Transverse colon (tissue), 4 donors: ENCODE data around the gene DNER. TPM values are rescaled to one million over a fixed set of nuclear protein-coding genes. Genes with fewer than 3 reads are reported as not detected.

Source experiments
- DNase-seq: peaks from one replicate; pipeline ENCODE4 v3.0.0-alpha.2; 2019
- H3K27ac ChIP-seq, 4 donors: fragments of 200-600 bp; sonication (generic); 2 replicates each; pipeline ENCODE4 v1.5.1; 2016 to 2018; ENCODE audit warnings: inconsistent platforms in 4 of 4
- H3K27me3 ChIP-seq: fragments of 200-600 bp; sonication (generic); 2 replicates; pipeline ENCODE4 v1.5.1; 2017; ENCODE audit warnings: inconsistent platforms
- H3K36me3 ChIP-seq, 4 donors: fragments of 200-600 bp; sonication (generic); 2 replicates each; pipeline ENCODE4 v1.5.1; 2017 to 2019; ENCODE audit warnings: inconsistent platforms in 4 of 4
- H3K4me1 ChIP-seq, 4 donors: fragments of 200-600 bp; sonication (generic); 2 replicates each; pipeline ENCODE4 v1.5.1; 2017 to 2020; ENCODE audit warnings: inconsistent platforms in 4 of 4
- H3K4me3 ChIP-seq, 4 donors: fragments of 200-600 bp; sonication (generic); 1 replicate in 1 of 4; 2 replicates in 3 of 4; pipeline versions ENCODE4 v1.5.1 to v1.6.1; 2017 to 2019; ENCODE audit warnings: inconsistent platforms in 4 of 4
- H3K9me3 ChIP-seq, 2 donors: fragments of 200-600 bp; sonication (generic); 2 replicates each; pipeline ENCODE4 v1.5.1; 2017 to 2019; ENCODE audit warnings: inconsistent platforms in 2 of 2
- CTCF ChIP-seq, 5 experiments: fragments of 200-600 bp in 3 of 5; fragments of 450-650 bp in 2 of 5; sonication (generic) in 3 of 5; IDR thresholded peaks; 1 replicate in 2 of 5; 2 replicates in 3 of 5; pipeline ENCODE4 v1.5.1; 2016 to 2017; ENCODE audit warnings: antibody characterized with exemption in 5 of 5, inconsistent platforms in 3 of 5, mild to moderate bottlenecking in 2 of 5, moderate library complexity in 1 of 5
- EP300 ChIP-seq: sonication (generic); formaldehyde crosslinking; IDR thresholded peaks from one replicate; pipeline ENCODE4 v1.6.1; 2017; ENCODE audit warnings: antibody characterized with exemption, low read depth
- POLR2A ChIP-seq: fragments of 450-650 bp; IDR thresholded peaks from one replicate; pipeline ENCODE4 v1.6.1; 2016; ENCODE audit warnings: antibody characterized with exemption, mild to moderate bottlenecking, moderate library complexity
- POLR2AphosphoS5 ChIP-seq, 3 donors: sonication (generic); formaldehyde crosslinking; IDR thresholded peaks; one replicate each; pipeline ENCODE4 v1.6.1; 2016; ENCODE audit warnings: antibody characterized with exemption in 3 of 3
- WGBS, 2 donors: methylation state at CpG; one replicate each; pipeline ENCODE4 v1.1.5; 2018; ENCODE audit warnings: low coverage in 1 of 2; 5-methylcytosine and 5-hydroxymethylcytosine counted together
- in situ Hi-C, 4 donors: fragments of 200-750 bp; cut with MboI; loops; one replicate each; pipeline versions ENCODE4 v1.15.0 to v1.15.1; 2017; ENCODE audit warnings: low sequenced_read_pairs in 3 of 4, low pct_ligation_motif_present in 1 of 4, low pct_unique_long_range_greater_than_20kb in 1 of 4
- intact Hi-C: fragments of 100-400 bp; cut with DNase I; formaldehyde crosslinking; loops from one replicate; pipeline ENCODE4 v1.15.1; 2023; ENCODE audit warnings: low total_unique reads
- total RNA-seq, 4 donors: library from RNA; depleted of rRNA; stranded (reverse); fragments of >200 nt; gene quantifications; one replicate each; pipeline ENCODE4 v1.1.0, GENCODE V29; 2016

DNER gene
- total RNA-seq, 4 donors from 2014 or later, result 1.9 to 4.9 (median 2.5) TPM

- Histone ChIP-seq H3K36me3 (no peaks in the 10 kb centered on the region), H3K4me3 (no peak overlapping the region), H3K27ac (no peak overlapping the region), H3K4me1 (no peaks in the 10 kb centered on the region), H3K27me3 (no peaks in the 10 kb centered on the region), H3K9me3 (no peaks in the 10 kb centered on the region)
- TF ChIP-seq CTCF (IDR thresholded peaks at IDR 0.05) (no peak), POLR2AphosphoS5 (IDR thresholded peaks at IDR 0.05) (no peak), EP300 (no peak), POLR2A (no peak)
- intact Hi-C loops (no loop called here), in situ Hi-C loops (no loop called here)
- 72 to 92% methylated on average over 1 to 2 of the region's 2 CpGs for WGBS, 2 donors
- DNase-seq, result no peak
These were observed 222.3 kb downstream of the DNER start for GRCh38 chr2:229492034-229492433.

- no peak for DNase-seq
- no peaks in the 10 kb centered on the region for H3K9me3 ChIP-seq
- no peaks in the 10 kb centered on the region for H3K27me3 ChIP-seq
- WGBS, 2 donors, result 88 to 100% methylated on average over 1 of the region's 1 CpG
- intact Hi-C loops (no loop called here), in situ Hi-C loops (no loop called here)
- TF ChIP-seq CTCF (IDR thresholded peaks at IDR 0.05), result no peak
- no peak for TF ChIP-seq EP300
- no peak for TF ChIP-seq POLR2A
- no peak for TF ChIP-seq POLR2AphosphoS5 (IDR thresholded peaks at IDR 0.05)
- no peak overlapping the region for H3K27ac ChIP-seq
- no peaks in the 10 kb centered on the region for H3K4me1 ChIP-seq
- no peak overlapping the region for H3K4me3 ChIP-seq
- H3K36me3 ChIP-seq, result no peaks in the 10 kb centered on the region
These were observed 224.2 kb downstream of the DNER start for GRCh38 chr2:229490167-229490566.

- DNase-seq, result no peak
- H3K36me3 ChIP-seq, result no peaks in the 10 kb centered on the region
- H3K4me3 ChIP-seq, result no peak overlapping the region
- TF ChIP-seq EP300 (no peak), POLR2AphosphoS5 (IDR thresholded peaks at IDR 0.05) (no peak), CTCF (IDR thresholded peaks at IDR 0.05) (no peak)
- H3K27me3 ChIP-seq, result no peaks in the 10 kb centered on the region
- in situ Hi-C loops (no loop called here), intact Hi-C loops (no loop called here)
- H3K27ac ChIP-seq, result no peak overlapping the region
- H3K4me1 ChIP-seq, result no peaks in the 10 kb centered on the region
- no peaks in the 10 kb centered on the region for H3K9me3 ChIP-seq
- WGBS, 2 donors, result 70 to 95% methylated on average over 3 to 10 of the region's 10 CpGs
These were observed 225.3 kb downstream of the DNER start for GRCh38 chr2:229489016-229489415.

GRCh38 chr2:229488232-229488631 lies 226.1 kb downstream of the DNER start:
- no peak for DNase-seq
- 79 to 82% methylated on average over 4 of the region's 4 CpGs for WGBS, 2 donors
- Histone ChIP-seq H3K4me3 (no peak overlapping the region), H3K27me3 (no peaks in the 10 kb centered on the region), H3K9me3 (no peaks in the 10 kb centered on the region), H3K36me3 (no peaks in the 10 kb centered on the region), H3K27ac (no peak overlapping the region), H3K4me1 (no peaks in the 10 kb centered on the region)
- intact Hi-C loops, result no loop called here
- in situ Hi-C loops, result no loop called here
- TF ChIP-seq POLR2AphosphoS5 (IDR thresholded peaks at IDR 0.05) (no peak), CTCF (IDR thresholded peaks at IDR 0.05) (no peak), EP300 (no peak), POLR2A (no peak)
